Mesenchymal stem cell (in vitro differentiated cells and primary cell): Measurements from ENCODE around the gene DPY19L3.
A peak's percentile ranks its signal among the peaks of the same experiment; 100 is the strongest.
"Not testable (repeated sequence)": the region's sequence is repeated elsewhere in the genome, so short reads cannot be mapped to it uniquely, and the experiment has no call there.

Experiments used
- DNase-seq: peaks from one replicate; pipeline ENCODE4 v3.0.0-alpha.2; 2013
- H2AFZ ChIP-seq: one replicate; pipeline ENCODE4 v1.6.1; 2013; ENCODE audit warnings: low read depth, mild to moderate bottlenecking, control low read depth, inconsistent platforms, low read length, moderate library complexity
- H2AK5ac ChIP-seq: 2 replicates; pipeline ENCODE4 v1.6.1; 2013; ENCODE audit warnings: low read length, moderate library complexity, mild to moderate bottlenecking, inconsistent platforms; ENCODE audit not compliant: severe bottlenecking
- H2BK120ac ChIP-seq: one replicate; pipeline ENCODE4 v1.6.1; 2013; ENCODE audit warnings: low read depth, mild to moderate bottlenecking, inconsistent platforms, low read length, moderate library complexity
- H2BK12ac ChIP-seq, 2 experiments: one replicate each; pipeline ENCODE4 v1.6.1; 2013; ENCODE audit warnings: inconsistent platforms in 2 of 2, low read length in 2 of 2, mild to moderate bottlenecking in 2 of 2, moderate library complexity in 2 of 2, control low read depth in 1 of 2
- H2BK15ac ChIP-seq: one replicate; pipeline ENCODE4 v1.6.1; 2013; ENCODE audit warnings: mild to moderate bottlenecking, low read depth, inconsistent platforms; ENCODE audit not compliant: poor library complexity, severe bottlenecking
- H2BK5ac ChIP-seq: 2 replicates; pipeline ENCODE4 v1.6.1; 2013; ENCODE audit warnings: low read depth, mild to moderate bottlenecking, low read length, control low read depth, inconsistent platforms; ENCODE audit not compliant: poor library complexity, severe bottlenecking
- H3K14ac ChIP-seq, 2 experiments: one replicate each; pipeline ENCODE4 v1.6.1; 2013; ENCODE audit warnings: inconsistent platforms in 2 of 2, low read length in 2 of 2, control low read depth in 1 of 2, mild to moderate bottlenecking in 1 of 2, moderate library complexity in 1 of 2
- H3K18ac ChIP-seq, 2 experiments: one replicate each; pipeline ENCODE4 v1.6.1; 2013; ENCODE audit warnings: inconsistent platforms in 2 of 2, low read length in 2 of 2, control low read depth in 1 of 2, low read depth in 1 of 2, mild to moderate bottlenecking in 1 of 2
- H3K23ac ChIP-seq, 2 experiments: one replicate each; pipeline ENCODE4 v1.6.1; 2013; ENCODE audit warnings: inconsistent platforms in 2 of 2, low read length in 2 of 2, mild to moderate bottlenecking in 2 of 2, moderate library complexity in 2 of 2, control low read depth in 1 of 2
- H3K27ac ChIP-seq: 2 replicates; pipeline ENCODE4 v1.5.1; 2013; ENCODE audit warnings: mild to moderate bottlenecking, moderate library complexity, low read length, control low read depth, inconsistent platforms; ENCODE audit not compliant: poor library complexity, severe bottlenecking
- H3K27me3 ChIP-seq, 2 experiments: 2 replicates each; pipeline versions ENCODE4 v1.6.1 to v1.7.0; 2013; ENCODE audit warnings: low read length in 2 of 2, mild to moderate bottlenecking in 2 of 2, moderate library complexity in 2 of 2, control low read depth in 1 of 2, inconsistent platforms in 1 of 2; ENCODE audit not compliant: control insufficient read depth in 1 of 2, insufficient read depth in 1 of 2
- H3K36me3 ChIP-seq, 2 experiments: 2 replicates each; pipeline versions ENCODE4 v1.6.1 to v1.7.0; 2013; ENCODE audit warnings: low read length in 2 of 2, control low read depth in 1 of 2, inconsistent platforms in 1 of 2, low read depth in 1 of 2, mild to moderate bottlenecking in 1 of 2; ENCODE audit not compliant: insufficient read depth in 2 of 2, control insufficient read depth in 1 of 2
- H3K4ac ChIP-seq, 2 experiments: one replicate each; pipeline ENCODE4 v1.6.1; 2013; ENCODE audit warnings: inconsistent platforms in 2 of 2, low read length in 2 of 2, mild to moderate bottlenecking in 2 of 2, moderate library complexity in 2 of 2, control low read depth in 1 of 2, low read depth in 1 of 2
- H3K4me1 ChIP-seq: 2 replicates; pipeline ENCODE4 v1.6.1; 2013; ENCODE audit warnings: low read depth, low read length, control low read depth; ENCODE audit not compliant: control insufficient read depth, insufficient read depth
- H3K4me2 ChIP-seq: 2 replicates; pipeline ENCODE4 v1.6.1; 2013; ENCODE audit warnings: low read length, mild to moderate bottlenecking, inconsistent platforms; ENCODE audit not compliant: poor library complexity, severe bottlenecking
- H3K4me3 ChIP-seq, 2 experiments: 2 replicates each; pipeline versions ENCODE4 v1.5.1 to v1.7.0; 2013; ENCODE audit warnings: low read length in 2 of 2, mild to moderate bottlenecking in 2 of 2, control low read depth in 1 of 2, low read depth in 1 of 2; ENCODE audit not compliant: insufficient read depth in 1 of 2
- H3K79me1 ChIP-seq: replicated peaks from 2 replicates; pipeline ENCODE4 v1.6.1; 2013; ENCODE audit warnings: mild to moderate bottlenecking, control low read depth, low read length, inconsistent platforms; ENCODE audit not compliant: poor library complexity, severe bottlenecking
- H3K9ac ChIP-seq: 2 replicates; pipeline ENCODE4 v1.7.0; 2013; ENCODE audit warnings: mild to moderate bottlenecking, low read length, moderate library complexity
- H3K9me3 ChIP-seq: 2 replicates; pipeline ENCODE4 v1.7.0; 2013; ENCODE audit warnings: mild to moderate bottlenecking, low read length; ENCODE audit not compliant: control insufficient read depth
- H4K8ac ChIP-seq: one replicate; pipeline ENCODE4 v1.6.1; 2013; ENCODE audit warnings: inconsistent platforms, mild to moderate bottlenecking, low read length, moderate library complexity
- H4K91ac ChIP-seq: one replicate; pipeline ENCODE4 v1.6.1; 2013; ENCODE audit warnings: mild to moderate bottlenecking, low read length, inconsistent platforms
- WGBS: methylation state at CpG from one replicate; pipeline ENCODE4 v1.1.7; 2013; ENCODE audit warnings: mixed read lengths; 5-methylcytosine and 5-hydroxymethylcytosine counted together

The DPY19L3 gene

DNA sequence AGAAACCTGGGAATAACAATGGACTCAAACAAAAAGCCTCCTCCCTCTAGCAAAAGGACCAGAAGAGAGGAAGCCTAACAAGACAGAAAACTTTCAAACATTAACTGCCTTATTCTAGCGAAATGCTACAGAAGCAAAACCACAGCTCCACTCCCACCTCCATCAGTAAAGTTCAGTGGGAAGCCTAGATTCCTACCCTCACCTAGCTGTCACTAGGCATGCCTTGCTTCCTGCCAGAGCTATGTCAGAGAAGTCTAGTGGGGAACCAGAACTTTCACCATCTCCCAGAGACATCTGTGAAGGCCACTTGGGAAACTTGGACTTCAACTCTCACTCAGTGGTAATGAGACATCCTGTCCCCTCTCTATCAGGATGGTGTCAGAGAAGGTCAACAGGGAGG is 37.1 kb downstream of the DPY19L3 start:
- Histone ChIP-seq H3K9ac (no peak overlapping the region), H2BK120ac (no peak overlapping the region), H3K36me3 (peaks cover 6 to 60% of the 10 kb centered on the region in 2 experiments), H4K91ac (no peak overlapping the region), H3K27ac (no peak overlapping the region), H2BK12ac (no peak overlapping the region), H3K9me3 (no peaks in the 10 kb centered on the region), H3K4me1 (no peaks in the 10 kb centered on the region), H4K8ac (peak overlapping the region; percentile 23), H2BK15ac (no peak overlapping the region), H3K4ac (no peak overlapping the region), H2BK5ac (no peak overlapping the region), H3K18ac (no peak overlapping the region), H3K14ac (no peak overlapping the region), H2AFZ (no peak overlapping the region), H3K23ac (no peak overlapping the region), H3K4me2 (no peak overlapping the region), H3K4me3 (no peak overlapping the region), H2AK5ac (no peak overlapping the region), H3K27me3 (no peaks in the 10 kb centered on the region), H3K79me1 (no peaks in the 10 kb centered on the region)
- WGBS = 100% methylated on average over 1 of the region's 1 CpG
- DNase-seq = no peak

DNA sequence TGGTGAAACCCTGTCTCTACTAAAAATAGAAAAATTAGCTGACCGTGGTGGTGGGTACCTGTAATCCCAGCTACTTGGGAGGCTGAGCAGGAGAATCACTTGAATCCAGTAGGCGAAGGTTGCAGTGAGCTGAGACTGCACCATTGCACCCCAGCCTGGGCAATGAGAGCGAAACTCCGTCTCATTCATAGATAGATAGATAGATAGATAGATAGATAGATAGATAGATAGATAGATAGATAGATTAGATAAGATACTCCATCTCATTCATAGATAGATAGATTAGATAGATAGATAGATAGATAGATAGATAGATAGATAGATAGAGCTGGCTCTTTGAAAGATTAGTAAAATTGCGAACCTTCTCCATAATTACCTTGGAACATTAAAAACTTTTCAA is 42.0 kb downstream of the DPY19L3 start:
- H2BK5ac ChIP-seq, H2BK15ac ChIP-seq: not testable (repeated sequence)

DNA sequence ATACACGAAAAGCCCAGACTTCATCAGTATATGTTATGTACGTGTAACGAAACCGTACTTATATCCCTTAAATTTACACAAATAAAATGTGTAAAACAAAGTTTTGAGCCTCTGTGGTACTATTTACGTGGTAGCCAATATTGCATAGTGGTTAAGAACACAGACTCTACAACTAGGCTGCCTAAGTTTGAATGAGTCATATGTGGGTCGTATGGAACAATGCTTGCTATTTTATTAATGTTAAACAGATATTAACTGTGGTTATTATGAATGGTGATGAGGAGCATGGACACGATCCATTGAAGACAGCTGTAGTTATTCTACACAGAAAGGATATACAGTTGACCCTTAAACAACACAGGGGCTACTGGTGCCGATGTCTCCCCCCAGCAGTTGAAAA is 42.5 kb downstream of the DPY19L3 start:
- H4K8ac ChIP-seq = no peak overlapping the region
- peaks cover 8 to 55% of the 10 kb centered on the region in 2 experiments for H3K36me3 ChIP-seq
- no peak overlapping the region for H2BK12ac ChIP-seq
- no peak overlapping the region for H3K4me3 ChIP-seq
- no peak overlapping the region for H2BK5ac ChIP-seq
- no peak overlapping the region for H2BK120ac ChIP-seq
- no peak overlapping the region for H3K23ac ChIP-seq
- H2AFZ ChIP-seq = no peak overlapping the region
- H3K4me1 ChIP-seq = no peaks in the 10 kb centered on the region
- no peak overlapping the region for H3K14ac ChIP-seq
- H3K9ac ChIP-seq = no peak overlapping the region
- no peak overlapping the region for H3K18ac ChIP-seq
- no peaks in the 10 kb centered on the region for H3K27me3 ChIP-seq
- H4K91ac ChIP-seq = no peak overlapping the region
- H3K4ac ChIP-seq = no peak overlapping the region
- no peaks in the 10 kb centered on the region for H3K9me3 ChIP-seq
- 88% methylated on average over 4 of the region's 8 CpGs for WGBS
- no peak overlapping the region for H3K27ac ChIP-seq
- no peaks in the 10 kb centered on the region for H3K79me1 ChIP-seq
- no peak for DNase-seq
- H2AK5ac ChIP-seq = no peak overlapping the region
- no peak overlapping the region for H3K4me2 ChIP-seq
- no peak overlapping the region for H2BK15ac ChIP-seq

More for the DNA sequence above, 42.0 kb downstream of the DPY19L3 start:
- 100% methylated on average over 2 of the region's 5 CpGs for WGBS
- not testable (repeated sequence) for H2BK12ac ChIP-seq, H3K9ac ChIP-seq, H3K23ac ChIP-seq, H3K14ac ChIP-seq, H3K18ac ChIP-seq, H3K4me3 ChIP-seq, H2BK120ac ChIP-seq, H3K9me3 ChIP-seq, H4K8ac ChIP-seq, H3K4me2 ChIP-seq, H4K91ac ChIP-seq, H3K4ac ChIP-seq, H3K79me1 ChIP-seq, H3K4me1 ChIP-seq, H2AK5ac ChIP-seq, H3K27me3 ChIP-seq, DNase-seq, H3K27ac ChIP-seq, H2AFZ ChIP-seq
- H3K36me3 ChIP-seq = peaks cover 12 to 57% of the 10 kb centered on the region in 2 experiments

DNA sequence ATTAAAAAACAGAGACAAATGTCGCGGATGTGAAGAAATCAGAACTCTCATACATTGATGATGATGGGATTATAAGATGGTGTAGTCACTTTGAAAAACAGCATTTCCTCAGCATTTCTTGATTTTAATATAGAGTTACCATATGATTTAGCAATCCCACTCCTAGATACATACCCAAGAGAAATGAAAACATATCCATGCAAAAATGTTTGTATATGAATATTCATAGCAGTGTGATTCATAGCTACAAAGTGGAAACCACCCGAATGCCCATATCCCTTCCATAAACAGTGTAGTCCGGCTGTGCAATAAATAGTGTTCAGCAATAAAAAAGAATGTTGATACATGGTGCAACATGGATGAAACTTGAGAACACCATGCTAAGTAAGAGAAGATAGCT is 44.6 kb downstream of the DPY19L3 start:
- H4K91ac ChIP-seq = no peak overlapping the region
- H3K14ac ChIP-seq = no peak overlapping the region
- no peak overlapping the region for H2AFZ ChIP-seq
- H3K4ac ChIP-seq = no peak overlapping the region
- no peak overlapping the region for H3K4me3 ChIP-seq
- no peak overlapping the region for H2BK120ac ChIP-seq
- no peaks in the 10 kb centered on the region for H3K27me3 ChIP-seq
- H4K8ac ChIP-seq = no peak overlapping the region
- no peak overlapping the region for H2AK5ac ChIP-seq
- peaks cover 9 to 58% of the 10 kb centered on the region in 2 experiments for H3K36me3 ChIP-seq
- H3K23ac ChIP-seq = no peak overlapping the region
- H3K27ac ChIP-seq = no peak overlapping the region
- no peaks in the 10 kb centered on the region for H3K79me1 ChIP-seq
- no peak overlapping the region for H2BK15ac ChIP-seq
- H3K4me1 ChIP-seq = no peaks in the 10 kb centered on the region
- H2BK12ac ChIP-seq = no peak overlapping the region
- DNase-seq = peak; percentile 13
- no peak overlapping the region for H3K9ac ChIP-seq
- H3K9me3 ChIP-seq = no peaks in the 10 kb centered on the region
- no peak overlapping the region for H3K4me2 ChIP-seq
- no peak overlapping the region for H2BK5ac ChIP-seq
- H3K18ac ChIP-seq = no peak overlapping the region
- 93% methylated on average over 2 of the region's 4 CpGs for WGBS
